B cell (primary cell): ENCODE measurements around the gene MYL12A. TPM values are rescaled to one million over a fixed set of nuclear protein-coding genes. Genes with fewer than 3 reads are reported as not detected.

Experiments used
- ATAC-seq: fragments of 200-7000 bp; cut with Tn5 transposase; one replicate; pipeline ENCODE4 v1.10.0; 2021; ENCODE audit warnings: low read depth, mild to moderate bottlenecking, moderate number of reproducible peaks, moderate library complexity
- CTCF ChIA-PET: fragments of 350-600 bp; sonication (Branson Sonifier 250); formaldehyde crosslinking; loops from one replicate; lab custom pipeline; 2021; ENCODE audit warnings: antibody characterized with exemption, inconsistent platforms; lab: Charles Lee
- POLR2A ChIA-PET: fragments of 350-600 bp; sonication (Branson Sonifier 250); formaldehyde crosslinking; loops from one replicate; lab custom pipeline; 2021; ENCODE audit warnings: antibody characterized with exemption; lab: Charles Lee
- DNase-seq: peaks from one replicate; pipeline ENCODE4 v3.0.0; 2013
- H2AFZ ChIP-seq: 2 replicates; pipeline ENCODE4 v1.6.1; 2012; ENCODE audit warnings: mild to moderate bottlenecking, low read depth, low read length; ENCODE audit not compliant: insufficient read depth, poor library complexity, severe bottlenecking
- H3K27ac ChIP-seq, 2 donors: 1 replicate in 1 of 2; 2 replicates in 1 of 2; pipeline ENCODE4 v1.5.1; 2012 to 2013; ENCODE audit warnings: low read length in 2 of 2, mild to moderate bottlenecking in 2 of 2, moderate library complexity in 1 of 2
- H3K27me3 ChIP-seq, 4 experiments: fragments of 200-600 bp in 1 of 4; sonication (generic) in 1 of 4; replicated peaks in 1 of 4; 1 replicate in 2 of 4; 2 replicates in 2 of 4; pipeline versions ENCODE4 v1.6.1 to v1.7.0; 2013 to 2016; ENCODE audit warnings: low read length in 3 of 4, mild to moderate bottlenecking in 2 of 4, mixed read lengths in 1 of 4, moderate library complexity in 1 of 4; ENCODE audit not compliant: insufficient read depth in 4 of 4, control insufficient read depth in 3 of 4; ENCODE audit errors: control extremely low read depth in 1 of 4
- H3K36me3 ChIP-seq, 2 experiments: replicated peaks in 1 of 2; 1 replicate in 1 of 2; 2 replicates in 1 of 2; pipeline versions ENCODE4 v1.6.1 to v1.7.1; 2013; ENCODE audit warnings: low read length in 1 of 2; ENCODE audit not compliant: insufficient read depth in 2 of 2, control insufficient read depth in 1 of 2; ENCODE audit errors: control extremely low read depth in 1 of 2, extremely low read depth in 1 of 2
- H3K4me1 ChIP-seq, 2 donors: fragments of 200-600 bp in 1 of 2; sonication (generic) in 1 of 2; 1 replicate in 1 of 2; 2 replicates in 1 of 2; pipeline versions ENCODE4 v1.5.1 to v1.6.1; 2013 to 2017; ENCODE audit warnings: low read length in 2 of 2; ENCODE audit not compliant: control insufficient read depth in 2 of 2, insufficient read depth in 2 of 2
- H3K4me2 ChIP-seq: replicated peaks from 2 replicates; pipeline ENCODE3; 2012; ENCODE audit warnings: mild to moderate bottlenecking, low read depth, low read length; ENCODE audit not compliant: poor library complexity, severe bottlenecking
- H3K4me3 ChIP-seq, 5 experiments: fragments of 200-600 bp in 1 of 5; sonication (generic) in 1 of 5; 1 replicate in 3 of 5; 2 replicates in 2 of 5; pipeline versions ENCODE4 v1.5.1 to v1.7.0; 2011 to 2016; ENCODE audit warnings: low read length in 4 of 5, mild to moderate bottlenecking in 4 of 5, low read depth in 2 of 5, control low read depth in 1 of 5, moderate library complexity in 1 of 5; ENCODE audit not compliant: insufficient read depth in 1 of 5; ENCODE audit errors: control extremely low read depth in 1 of 5, extremely low read depth in 1 of 5
- H3K79me2 ChIP-seq: fragments of 200-600 bp; sonication (generic); one replicate; pipeline ENCODE4 v1.6.0; 2016; ENCODE audit warnings: low read length; ENCODE audit not compliant: control insufficient read depth, insufficient read depth
- H3K9ac ChIP-seq: fragments of 200-600 bp; sonication (generic); 2 replicates; pipeline ENCODE4 v1.6.1; 2017; ENCODE audit warnings: mild to moderate bottlenecking, low read length, moderate library complexity
- H3K9me3 ChIP-seq, 3 donors: one replicate each; pipeline versions ENCODE4 v1.6.1 to v1.7.1; 2013; ENCODE audit warnings: low read length in 2 of 3; ENCODE audit not compliant: control insufficient read depth in 2 of 3, insufficient read depth in 1 of 3; ENCODE audit errors: control extremely low read depth in 1 of 3
- H4K20me1 ChIP-seq: 2 replicates; pipeline ENCODE4 v1.6.0; 2012; ENCODE audit warnings: mild to moderate bottlenecking, low read length; ENCODE audit not compliant: insufficient read depth, control insufficient read depth, poor library complexity, severe bottlenecking
- H3K27ac Mint-ChIP-seq: one replicate; pipeline ENCODE4 v1.8.0; 2021; ENCODE audit warnings: mixed read lengths
- H3K27me3 Mint-ChIP-seq: one replicate; pipeline ENCODE4 v1.8.0; 2021; ENCODE audit warnings: mixed read lengths
- H3K4me1 Mint-ChIP-seq: one replicate; pipeline ENCODE4 v1.8.0; 2021; ENCODE audit warnings: mixed read lengths
- H3K4me3 Mint-ChIP-seq: one replicate; pipeline ENCODE4 v1.8.0; 2021; ENCODE audit warnings: mixed read lengths
- H3K9me3 Mint-ChIP-seq: one replicate; pipeline ENCODE4 v1.8.0; 2022; ENCODE audit warnings: mixed read lengths; ENCODE audit not compliant: insufficient read depth
- CTCF ChIP-seq: fragments of 200-600 bp; IDR thresholded peaks from one replicate; pipeline ENCODE4 v1.8.0; 2022; ENCODE audit warnings: antibody characterized with exemption, mild to moderate bottlenecking
- EZH2 ChIP-seq: IDR thresholded peaks from 2 replicates; pipeline ENCODE4 v1.6.1; 2012; ENCODE audit warnings: borderline replicate concordance, low read depth, mild to moderate bottlenecking, moderate library complexity, low read length; ENCODE audit not compliant: insufficient read depth, poor library complexity, severe bottlenecking
- WGBS: methylation state at CpG from one replicate; pipeline ENCODE4 v1.1.5; 2013; ENCODE audit warnings: missing lambda C conversion rate; ENCODE audit not compliant: insufficient coverage; 5-methylcytosine and 5-hydroxymethylcytosine counted together
- intact Hi-C: fragments of 100-400 bp; cut with micrococcal nuclease; formaldehyde crosslinking; loops from one replicate; pipeline ENCODE4 v1.10.0; 2022
- polyA plus RNA-seq: library from polyadenylated mRNA; depleted of rRNA; stranded (reverse); fragments of >200 nt; gene quantifications from 2 replicates; pipeline ENCODE4 v1.2.3, GENCODE V29; 2012
- total RNA-seq, 2 donors: library from RNA; stranded (reverse); fragments of 120-200 nt in 1 of 2; gene quantifications; 1 replicate in 1 of 2; 2 replicates in 1 of 2; pipeline versions ENCODE4 v1.2.3 to v1.2.4, GENCODE V29; 2013 to 2022

MYL12A gene
- total and polyA plus RNA-seq, 2 donors (not counting 1 experiment from before 2014, with no cell fraction given): 276 to 281 TPM

GRCh38 chr18:3255611-3256165 lies 8.1 kb downstream of the MYL12A start:
- Histone ChIP-seq H4K20me1 (peaks cover 18% of the 10 kb centered on the region), H3K27ac (peak overlapping the region; percentile 22 to 81), H3K4me1 (peaks cover 60 to 68% of the 10 kb centered on the region in 2 donors), H3K9me3 (no peaks in the 10 kb centered on the region), H3K36me3 (peaks cover 23 to 59% of the 10 kb centered on the region in 2 experiments), H3K4me2 (peak overlapping the region; percentile 29), H3K9ac (no peak overlapping the region), H3K4me3 (no peak overlapping the region), H3K27me3 (no peaks in the 10 kb centered on the region), H3K79me2 (peaks cover 87% of the 10 kb centered on the region), H2AFZ (no peak overlapping the region)
- Mint-ChIP-seq H3K27ac (peak overlapping the region; percentile 77), H3K4me1 (peaks cover 78% of the 10 kb centered on the region), H3K9me3 (no peaks in the 10 kb centered on the region), H3K27me3 (no peaks in the 10 kb centered on the region), H3K4me3 (peak overlapping the region; percentile 56)
- WGBS: 38% methylated on average over 3 of the region's 5 CpGs
- intact Hi-C loops: no loop called here
- ATAC-seq (peak; percentile 41), DNase-seq (peak; percentile 44)
- CTCF ChIA-PET: interaction anchor here (1.0 to 3.9 kb wide), 6 partner anchors 7 to 410 kb away, joined by 3 to 23 read pairs (median 8); partner anchors contain the start of gene MYL12A
- POLR2A ChIA-PET: interaction anchor here (0.5 to 2.6 kb wide), 2 partner anchors 9 to 66 kb away, joined by 3 to 15 read pairs; partner anchors contain the start of gene MYL12A
- TF ChIP-seq CTCF: no peak
- no peak for TF ChIP-seq EZH2
